Activated CD4-positive, alpha-beta T cell treated with anti-CD3 and anti-CD28 coated beads, Interleukin-2, amount 50 U/mL, for 48 hours (primary cell): ENCODE data around the gene MAP1LC3B.

Source experiments
- DNase-seq, 2 experiments: peaks; one replicate each; pipeline ENCODE4 v3.0.0-alpha.2; 2020

The MAP1LC3B gene

DNA sequence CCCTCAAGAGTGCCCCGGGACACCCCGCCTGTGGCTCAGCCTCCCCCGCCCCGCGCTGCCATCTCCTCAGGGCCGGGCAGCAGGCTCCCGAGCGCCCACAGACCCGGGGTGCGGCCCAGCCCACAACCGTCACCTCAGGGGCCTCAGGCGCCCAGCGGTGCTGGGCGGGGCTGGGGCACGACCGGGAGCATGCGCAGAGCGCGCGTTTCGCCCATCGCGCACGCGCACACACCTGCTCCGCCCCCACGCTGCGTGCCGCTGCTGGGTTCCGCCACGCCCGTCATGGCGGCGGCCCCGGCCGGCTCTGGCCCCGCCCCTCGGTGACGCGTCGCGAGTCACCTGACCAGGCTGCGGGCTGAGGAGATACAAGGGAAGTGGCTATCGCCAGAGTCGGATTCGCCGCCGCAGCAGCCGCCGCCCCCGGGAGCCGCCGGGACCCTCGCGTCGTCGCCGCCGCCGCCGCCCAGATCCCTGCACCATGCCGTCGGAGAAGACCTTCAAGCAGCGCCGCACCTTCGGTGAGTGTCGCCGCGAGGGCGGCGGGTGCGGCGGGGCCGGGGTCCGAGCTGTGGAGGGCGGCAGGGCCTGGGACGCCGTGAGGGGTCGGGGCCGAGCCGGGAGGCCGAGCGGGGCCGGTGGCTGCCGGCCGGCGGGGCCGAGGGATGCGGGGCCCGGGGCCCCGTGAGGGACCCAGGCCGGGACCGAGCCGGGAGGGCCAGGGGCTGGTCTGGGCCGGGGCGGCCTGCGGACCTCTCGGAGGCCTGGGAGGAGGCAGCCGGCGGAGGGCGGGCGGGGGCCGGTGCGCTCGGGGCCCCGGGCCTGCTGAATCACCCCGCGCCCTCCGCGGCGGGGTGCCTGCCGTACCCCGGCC lies at the start of gene MAP1LC3B:
Gene MAP1LC3B, plus strand, starts transcription at position 387 of the 871 bp plus-strand sequence. Its CDS starts 92 bp downstream, at position 479.
- peak; percentile 96 for DNase-seq

DNA sequence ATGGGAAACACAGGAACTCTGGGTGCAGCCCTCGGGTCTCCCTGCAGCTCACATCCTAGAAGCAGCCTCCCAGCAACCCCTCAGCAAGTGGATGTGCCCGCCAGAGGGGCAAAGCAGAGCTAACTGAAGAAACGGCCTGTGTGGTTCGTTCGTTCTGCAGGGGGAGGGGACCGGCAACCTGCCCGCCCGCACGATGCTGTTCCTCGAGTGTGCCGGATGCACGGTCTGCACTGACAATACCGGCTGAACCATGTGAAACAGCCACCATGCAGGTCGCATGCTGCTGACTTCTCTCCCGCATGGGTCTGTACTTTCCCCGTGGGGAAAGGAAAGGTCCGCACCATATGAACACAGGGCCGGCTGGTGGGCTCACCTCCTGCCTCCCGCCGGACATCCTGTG lies 49.6 kb upstream of the MAP1LC3B start:
- DNase-seq, result no peak

DNA sequence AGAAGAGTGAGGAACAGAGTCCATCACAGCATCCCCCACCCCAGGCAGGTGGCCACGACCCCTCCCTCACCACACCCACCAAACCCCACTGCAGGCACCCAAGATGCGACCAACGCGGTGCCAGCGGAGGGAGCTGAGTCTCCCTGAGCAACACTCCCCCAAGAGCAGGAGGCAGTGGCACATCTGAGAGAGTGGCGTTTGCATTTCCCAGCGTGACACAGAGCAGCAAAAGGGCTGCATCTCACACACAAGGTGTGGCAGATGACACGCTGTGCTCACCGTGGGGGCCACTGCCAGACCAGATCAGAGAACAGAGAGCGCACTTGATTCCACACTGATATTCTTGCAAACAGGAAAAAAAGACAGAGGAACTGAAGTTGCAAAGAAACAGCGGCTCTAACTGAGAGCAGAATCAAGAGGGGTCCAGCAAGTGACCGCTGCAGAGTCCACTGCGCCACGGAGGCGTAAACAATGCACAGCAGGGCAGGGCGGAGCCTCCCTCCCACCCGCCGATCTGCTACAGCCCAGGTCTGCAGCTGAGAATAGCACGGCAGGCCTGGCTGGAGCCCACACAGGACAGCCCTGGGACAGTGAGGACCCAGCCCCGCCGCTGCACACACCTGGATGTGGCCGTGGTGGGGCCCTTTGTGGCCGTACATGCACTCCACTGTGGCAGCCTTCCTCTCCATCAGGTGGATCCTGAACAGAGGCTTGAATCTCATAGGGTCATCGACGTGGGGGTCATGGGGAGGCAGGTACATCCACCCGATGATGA lies 49.0 kb upstream of the MAP1LC3B start:
- DNase-seq, result no peak

DNA sequence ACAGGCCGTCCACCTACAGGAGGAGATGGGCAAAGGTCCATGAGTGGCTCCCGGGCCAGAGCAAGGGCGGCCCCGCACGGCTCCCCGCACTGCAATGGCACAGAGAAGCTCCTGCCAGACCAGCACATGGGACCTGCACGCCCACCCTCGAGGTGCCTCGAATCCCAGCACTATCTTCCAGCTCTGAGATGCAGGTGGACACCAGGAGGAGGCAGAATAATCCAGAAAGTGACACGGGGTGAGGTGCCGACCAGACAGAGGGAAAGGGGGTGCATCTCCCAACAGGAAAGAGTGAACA lies 48.4 kb upstream of the MAP1LC3B start:
- no peak for DNase-seq

DNA sequence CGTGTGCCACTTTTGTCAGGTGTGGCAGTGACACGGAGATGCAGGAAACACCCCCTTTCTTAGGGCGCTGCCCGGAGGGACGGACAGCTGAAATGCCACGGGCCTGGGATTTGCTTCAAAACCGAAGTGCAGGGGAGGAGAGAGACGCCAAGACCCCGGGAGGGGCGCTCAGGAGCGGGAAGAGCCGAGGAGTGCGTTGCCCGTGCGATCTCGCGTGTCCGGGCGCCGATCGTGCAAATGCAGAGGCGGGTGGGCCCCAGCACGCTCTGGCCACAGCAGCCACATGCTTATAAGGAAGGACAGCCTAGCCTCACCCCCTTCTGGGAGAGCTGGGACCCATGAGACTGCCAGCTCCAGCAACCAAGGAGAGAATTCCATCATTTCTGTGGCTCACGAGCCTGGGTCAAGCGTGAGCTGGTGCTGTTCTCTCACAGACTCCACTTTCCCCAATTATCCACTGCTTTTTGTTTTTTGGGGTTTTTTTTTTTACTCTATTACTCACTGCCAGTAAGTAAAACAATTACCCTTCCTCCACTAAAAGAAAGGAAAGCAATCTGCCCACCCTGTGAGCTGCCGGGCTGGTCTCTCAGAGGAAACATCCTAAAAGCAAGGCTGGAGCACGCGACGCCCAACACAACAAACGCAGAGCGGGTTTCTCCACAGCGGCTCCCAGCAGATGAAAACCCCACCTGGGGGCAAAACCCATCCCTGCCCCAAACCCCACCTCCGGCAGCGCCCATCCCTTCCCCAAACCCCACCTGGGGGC lies 47.8 kb upstream of the MAP1LC3B start:
- DNase-seq, result no peak

DNA sequence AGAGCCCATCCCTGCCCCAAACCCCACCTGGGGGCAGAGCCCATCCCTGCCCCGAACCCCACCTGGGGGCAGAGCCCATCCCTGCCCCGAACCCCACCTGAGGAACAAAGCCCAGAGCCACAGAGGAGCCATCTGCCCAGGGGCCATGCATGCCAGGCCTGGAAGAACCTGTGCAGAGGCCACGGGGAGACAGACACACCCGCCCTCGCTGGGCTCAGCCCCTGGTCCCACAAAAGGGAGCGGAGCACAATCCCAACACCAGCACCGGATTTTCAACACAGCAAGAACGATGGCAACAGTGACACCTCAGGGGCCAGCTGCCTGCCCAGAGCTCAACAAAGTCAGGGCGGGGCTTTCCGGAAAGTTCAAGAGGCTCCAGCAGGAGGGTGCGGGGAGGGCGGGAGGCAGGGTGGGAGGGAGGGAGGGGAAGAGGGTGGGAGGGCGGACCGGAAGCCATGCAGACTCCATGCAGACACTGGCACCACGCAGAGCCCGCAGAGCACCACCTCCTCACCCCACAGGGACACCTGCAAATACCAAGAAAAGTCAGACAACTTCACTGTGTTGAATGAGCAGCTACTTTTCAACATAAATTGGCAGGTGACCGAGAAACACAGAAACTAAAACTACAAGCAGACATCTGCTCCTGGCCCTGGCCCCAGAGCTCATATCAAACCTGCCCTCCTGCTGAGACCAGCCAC lies 47.1 kb upstream of the MAP1LC3B start:
- DNase-seq, result peak; percentile 42 to 62

DNA sequence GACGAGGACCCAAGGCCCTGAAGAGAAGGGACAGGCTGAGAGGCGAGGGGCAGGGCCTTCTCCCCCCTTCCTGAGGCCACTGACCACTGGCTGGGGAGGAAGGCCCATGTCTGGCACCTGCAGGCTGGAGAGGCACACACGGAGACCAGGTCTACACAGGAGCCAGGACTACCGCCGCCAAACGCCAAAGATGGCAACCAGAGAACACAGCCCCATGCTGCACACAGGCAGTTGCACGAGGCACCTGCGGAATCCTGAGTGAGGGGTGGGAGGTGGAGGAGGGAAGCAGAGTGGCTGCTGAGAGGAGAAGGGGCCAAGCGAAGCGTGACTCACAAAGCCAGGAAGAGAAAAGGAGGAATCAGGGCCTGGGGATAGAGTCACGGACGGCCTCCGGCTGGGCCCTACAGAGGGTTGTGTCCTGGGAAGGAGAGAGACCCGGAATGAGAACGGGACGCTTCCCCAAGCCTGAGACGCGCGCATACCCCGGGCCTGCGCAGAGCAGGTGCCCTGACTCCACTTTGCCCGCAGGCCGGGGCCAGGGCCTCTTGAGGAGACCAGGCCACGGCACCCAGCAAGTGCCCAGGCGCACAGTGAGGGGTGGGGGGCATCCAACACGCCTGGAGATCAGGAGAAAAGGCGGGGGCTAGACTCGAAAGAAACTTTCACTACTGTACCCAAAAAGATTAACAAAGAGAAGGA lies 46.3 kb upstream of the MAP1LC3B start:
- DNase-seq, result no peak

DNA sequence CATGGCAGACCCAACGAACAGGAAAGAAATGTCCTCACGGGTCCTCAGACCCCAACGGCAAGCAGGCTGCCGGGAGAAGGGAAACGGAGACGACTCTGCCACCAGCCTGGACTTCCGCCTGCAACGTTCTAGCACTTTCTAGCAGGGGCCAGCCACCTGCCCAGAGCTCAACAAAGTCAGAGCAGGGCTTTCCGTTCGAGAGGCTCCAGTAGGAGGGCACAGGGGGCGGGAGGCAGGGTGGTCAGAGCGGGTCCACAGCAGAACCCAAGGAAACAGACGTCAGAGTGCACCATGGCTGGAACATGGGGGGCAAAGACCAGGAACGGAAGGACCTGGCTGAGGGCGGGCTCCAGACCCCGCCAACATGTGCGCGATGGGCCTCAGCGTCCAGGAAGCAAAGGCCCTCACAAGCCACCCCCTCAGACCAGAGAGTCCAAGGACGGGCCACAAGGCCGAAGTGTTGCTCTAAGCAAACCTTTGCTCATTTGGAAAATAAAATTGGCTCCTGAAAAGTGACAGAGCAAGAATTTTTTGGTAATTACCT lies 45.5 kb upstream of the MAP1LC3B start:
- DNase-seq, result no peak

DNA sequence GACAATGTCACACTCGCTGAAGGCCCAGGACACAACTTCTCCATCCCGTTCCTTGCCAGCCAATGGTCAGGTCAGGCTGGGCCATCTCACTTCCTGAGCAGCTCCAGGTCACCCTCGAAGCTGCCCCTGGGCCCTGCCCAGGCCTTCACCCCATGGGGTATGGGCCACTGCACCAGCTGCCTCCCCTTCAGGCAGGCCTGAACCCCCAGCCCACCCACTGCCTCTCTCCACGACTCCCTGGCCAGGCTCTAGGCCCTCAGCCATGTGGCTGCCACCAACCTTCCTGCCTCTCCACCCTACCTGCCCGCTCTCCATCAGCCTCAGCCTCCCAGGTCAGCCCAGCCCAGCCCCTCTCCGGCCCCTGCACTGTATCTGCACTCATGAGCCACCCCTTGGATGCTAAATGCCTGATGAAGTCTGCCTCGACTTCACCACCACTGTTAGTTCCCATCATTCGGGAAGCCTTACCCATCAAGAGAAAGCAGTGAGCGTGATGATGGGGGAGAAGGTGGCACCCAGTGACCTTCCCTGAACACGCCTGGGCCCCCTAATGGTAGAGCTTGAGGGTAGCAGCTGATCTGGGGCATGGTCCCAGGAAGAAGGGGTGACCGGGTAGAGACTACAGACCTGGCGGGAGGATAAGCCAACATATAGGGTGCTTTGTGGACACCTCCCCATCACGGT lies 44.1 kb upstream of the MAP1LC3B start:
- no peak for DNase-seq

DNA sequence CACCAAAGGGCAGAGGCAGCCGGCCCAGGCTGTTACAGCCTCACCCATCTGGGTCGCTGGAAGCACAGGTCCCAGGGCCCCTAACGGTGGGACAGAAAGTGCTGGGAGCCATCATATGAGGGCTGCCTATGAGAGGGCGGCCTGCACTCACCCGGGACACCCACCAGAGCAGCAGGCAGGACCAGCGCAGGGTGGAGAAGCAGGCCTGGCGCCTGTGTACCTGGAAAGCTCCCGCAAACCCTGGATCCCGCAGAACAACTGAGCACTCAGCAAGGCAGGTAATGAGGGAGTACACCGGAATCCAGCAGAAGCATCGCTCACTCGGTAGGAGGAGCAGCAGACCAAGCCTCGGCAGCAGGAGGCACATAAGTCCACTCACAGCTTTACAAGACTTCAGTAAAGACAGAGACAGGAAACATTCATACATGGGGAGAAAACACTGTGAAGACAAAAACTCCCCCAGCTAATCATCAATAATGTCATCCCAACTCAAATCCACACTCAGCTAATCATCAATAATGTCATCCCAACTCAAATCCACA lies 43.4 kb upstream of the MAP1LC3B start:
- DNase-seq, result no peak

DNA sequence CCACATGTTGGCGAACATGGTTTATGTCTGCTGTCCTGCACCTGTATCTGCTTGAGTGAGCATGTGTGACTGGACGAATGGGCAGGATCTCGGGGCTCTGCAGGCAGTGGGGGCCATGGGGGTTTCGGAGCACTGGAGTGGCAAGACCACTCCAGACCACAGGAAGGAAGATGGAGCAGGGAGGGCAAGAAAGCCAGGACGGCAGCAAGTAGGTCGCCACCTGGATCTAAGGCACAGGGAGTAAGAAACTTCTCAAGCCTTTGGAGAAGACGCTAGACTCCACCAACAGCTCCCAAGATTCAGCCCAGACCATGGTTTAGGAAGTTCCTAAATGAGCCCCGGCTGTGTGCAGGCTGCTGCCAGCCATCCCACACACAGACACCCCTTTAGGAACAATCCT lies 42.1 kb upstream of the MAP1LC3B start:
- DNase-seq, result no peak

DNA sequence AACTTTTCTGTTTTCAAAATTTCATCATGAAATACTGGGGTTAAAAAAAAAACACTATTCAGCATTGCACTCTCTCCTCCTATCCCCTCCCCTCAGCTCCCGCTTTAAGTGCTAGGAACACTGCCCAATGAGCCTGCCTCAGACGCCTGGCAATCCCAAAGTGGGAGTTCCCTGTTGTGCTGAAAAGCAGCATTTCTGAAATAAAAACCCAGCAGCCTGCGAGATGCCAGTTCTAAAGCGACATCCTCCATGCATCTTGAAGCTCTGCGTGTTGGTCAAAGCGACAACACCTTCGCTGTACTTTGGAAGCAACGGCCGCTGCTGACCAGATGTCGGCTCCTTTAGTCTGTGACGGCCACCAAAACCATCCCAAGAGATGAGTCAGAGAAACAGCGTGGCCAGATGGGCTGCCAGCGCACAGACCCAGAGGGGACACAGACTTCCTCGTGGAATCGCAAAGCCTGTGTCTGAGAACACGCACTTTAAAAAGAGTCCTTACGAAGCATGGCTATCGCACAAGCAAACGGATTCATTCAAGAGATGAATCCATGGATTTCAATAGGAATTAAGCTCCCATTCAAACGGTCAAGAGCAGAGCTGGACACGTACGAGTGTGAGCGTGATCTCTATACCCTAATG lies 41.3 kb upstream of the MAP1LC3B start:
- DNase-seq, result no peak

DNA sequence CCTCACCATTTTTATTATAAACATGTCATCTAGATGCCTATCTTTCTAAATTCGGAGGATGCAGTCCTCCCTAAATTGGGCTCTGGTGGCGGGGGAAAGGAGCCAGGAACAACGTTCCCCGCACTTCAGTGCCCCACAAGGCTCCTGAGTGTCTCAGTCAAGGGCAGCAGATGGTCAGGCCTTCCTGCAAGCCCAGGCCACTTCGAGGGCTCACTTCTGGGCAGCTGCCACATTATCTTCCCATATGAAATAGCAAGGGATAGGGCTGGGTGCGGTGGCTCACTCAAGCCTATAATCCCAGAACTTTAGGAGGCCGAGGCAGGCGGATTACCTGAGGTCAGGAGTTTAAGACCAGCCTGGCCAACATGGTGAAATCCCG lies 40.8 kb upstream of the MAP1LC3B start:
- no peak for DNase-seq

DNA sequence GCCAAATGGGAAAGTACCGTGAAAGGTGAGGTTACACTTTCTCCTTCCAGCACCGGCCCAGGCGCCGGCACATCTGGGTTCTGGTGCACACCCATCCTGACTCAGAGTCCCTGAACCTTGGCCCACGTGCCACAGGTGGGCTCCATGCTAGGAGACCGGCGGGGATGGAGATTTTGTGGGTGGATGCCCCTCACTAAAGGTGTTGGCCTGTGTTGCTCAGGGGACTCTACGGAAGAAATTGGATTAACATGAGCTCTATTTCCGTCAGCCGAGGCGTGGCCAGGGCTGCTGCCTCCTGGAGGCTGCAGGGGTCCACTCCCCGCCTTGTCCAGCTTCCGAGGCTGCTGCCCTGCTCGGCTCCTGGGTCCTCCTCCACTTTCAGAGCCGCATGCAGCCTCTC lies 39.3 kb upstream of the MAP1LC3B start:
- DNase-seq, result no peak

DNA sequence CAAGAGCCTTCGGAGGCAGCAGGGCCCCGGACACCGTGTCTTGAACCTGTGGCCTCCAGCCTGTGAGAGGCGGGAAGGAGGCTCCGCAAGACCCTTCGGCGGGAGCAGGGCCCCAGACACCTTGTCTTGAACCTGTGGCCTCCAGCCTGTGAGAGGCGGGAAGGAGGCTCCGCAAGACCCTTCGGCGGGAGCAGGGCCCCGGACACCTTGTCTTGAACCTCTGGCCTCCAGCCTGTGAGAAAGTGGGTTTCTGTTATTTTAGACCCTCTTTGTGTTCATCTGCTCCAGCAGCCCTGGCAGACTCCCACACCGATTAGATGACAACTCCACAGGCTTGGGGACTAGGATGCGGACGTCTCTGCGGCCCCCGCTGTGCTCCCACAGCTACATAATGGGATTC lies 38.5 kb upstream of the MAP1LC3B start:
- DNase-seq, result no peak

DNA sequence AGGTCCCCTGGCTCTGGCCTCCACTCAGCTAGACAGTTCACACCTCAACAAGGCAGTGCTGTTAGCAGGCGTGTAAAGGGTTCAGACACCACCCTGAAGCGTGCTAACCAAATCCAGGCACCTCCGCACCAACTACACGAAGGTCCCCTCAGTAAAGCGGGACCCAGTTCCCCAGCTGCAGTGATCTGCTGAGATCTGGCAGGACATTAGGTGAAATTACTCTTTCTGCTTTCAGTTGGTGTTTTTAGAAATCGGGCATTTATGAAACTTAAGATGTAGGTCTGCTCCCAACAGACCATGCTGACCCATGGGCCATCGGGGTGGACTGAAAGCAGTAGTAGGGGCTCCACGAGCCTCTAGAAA lies 35.7 kb upstream of the MAP1LC3B start:
- DNase-seq, result no peak

DNA sequence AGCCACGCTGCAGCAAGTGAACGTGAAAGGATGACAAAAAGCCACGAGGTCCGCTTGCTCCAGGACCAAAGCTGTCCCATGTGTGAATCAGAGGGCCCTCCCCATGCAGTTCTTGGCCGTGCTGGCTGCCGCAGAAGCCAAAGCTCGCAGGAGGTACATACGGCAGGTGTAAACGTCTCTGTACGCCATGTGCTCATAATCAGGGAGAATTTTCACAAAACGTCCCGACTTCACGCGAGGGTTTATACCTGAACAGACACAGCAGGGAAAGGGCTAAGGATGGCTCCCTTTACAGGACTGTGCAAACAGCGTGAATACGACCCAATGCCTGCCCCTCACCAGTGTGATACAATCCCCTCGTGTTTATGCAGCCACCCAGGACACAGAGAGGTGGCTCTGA lies 33.9 kb upstream of the MAP1LC3B start:
- no peak for DNase-seq

DNA sequence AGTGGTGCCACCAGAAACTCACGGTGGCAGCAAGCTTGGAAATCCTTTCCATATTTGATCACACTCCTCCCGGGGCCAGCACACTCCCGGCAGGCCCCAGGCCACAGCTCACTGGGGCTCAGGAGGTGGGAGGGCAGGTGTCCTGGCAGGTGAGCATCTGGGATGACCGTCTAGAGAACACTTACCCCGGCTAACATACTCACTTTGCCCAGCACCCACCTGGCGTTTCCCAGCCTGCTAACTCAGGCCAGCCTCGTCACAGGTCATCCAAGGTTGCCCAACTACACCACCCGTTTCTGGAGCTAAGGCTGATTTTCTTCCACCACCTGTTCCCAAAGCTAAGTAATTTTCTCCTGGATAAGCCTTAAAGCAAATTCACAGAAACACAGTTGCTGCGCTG lies 33.4 kb upstream of the MAP1LC3B start:
- no peak for DNase-seq

DNA sequence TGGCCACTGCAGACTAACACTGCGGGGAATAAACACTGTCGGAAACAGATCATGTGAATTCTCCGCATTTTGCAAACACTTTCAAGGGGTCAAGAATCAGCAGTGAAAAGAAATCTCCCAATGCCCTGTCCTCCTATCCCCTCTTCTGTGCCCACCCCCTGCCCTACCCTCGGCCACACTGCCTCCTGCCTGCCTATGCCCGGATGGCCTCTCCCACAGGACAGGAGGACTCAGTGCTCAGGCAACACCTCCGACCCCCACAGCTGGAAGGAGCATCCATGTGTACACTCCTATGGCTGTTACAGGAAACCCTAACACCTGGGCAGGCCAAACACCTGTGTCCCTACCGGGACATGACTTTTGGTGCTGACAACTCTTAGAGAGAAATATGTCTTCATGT lies 33.0 kb upstream of the MAP1LC3B start:
- DNase-seq, result no peak

DNA sequence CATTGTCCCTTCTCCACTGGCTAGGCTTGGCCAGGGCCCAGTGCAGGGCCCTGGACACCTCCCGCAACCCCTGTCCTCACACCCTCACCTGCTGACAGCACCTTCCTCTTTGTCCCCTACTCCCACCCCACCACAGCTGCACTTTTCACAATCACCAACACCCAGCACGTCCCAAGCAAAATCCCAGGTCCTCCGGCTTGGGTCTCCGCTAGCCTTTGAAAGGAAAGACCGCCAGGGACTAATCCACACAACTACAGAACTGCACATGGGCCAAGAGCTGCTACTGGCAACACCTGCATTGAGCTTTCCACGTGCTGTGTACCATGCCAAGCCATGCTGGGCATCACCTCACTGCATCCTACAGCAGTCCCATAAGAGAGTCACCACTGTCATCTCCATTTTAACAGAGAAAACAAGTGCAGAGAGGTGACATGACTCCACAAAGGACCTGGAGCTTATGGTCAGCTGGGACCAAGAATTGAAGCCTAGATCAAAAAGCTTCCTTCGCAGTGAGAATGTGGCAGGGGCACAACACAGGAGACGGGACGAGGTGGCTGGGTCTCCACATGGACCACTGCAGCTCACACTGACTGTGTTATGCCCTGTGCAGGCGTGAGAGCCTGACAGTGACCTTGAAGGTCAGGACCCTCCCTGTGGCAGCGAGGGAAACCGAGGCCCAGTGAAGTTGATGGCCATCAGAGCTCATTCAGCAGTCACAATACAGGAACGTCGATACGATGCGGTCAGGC lies 31.1 kb upstream of the MAP1LC3B start:
- DNase-seq, result no peak
